A549 (cell line): ENCODE results near the gene TRIM8. TPM values are rescaled to one million over a fixed set of nuclear protein-coding genes. Genes with fewer than 3 reads are reported as not detected.

Experiments used
- ATAC-seq, 2 experiments: fragments of 200-7000 bp in 1 of 2; fragments of >200 bp in 1 of 2; cut with Nextera tagmentation in 1 of 2; cut with Tn5 transposase in 1 of 2; 3 replicates each; pipeline versions ENCODE4 v1.8.0 to v1.9.1; 2018 to 2020; ENCODE audit warnings: mild to moderate bottlenecking in 1 of 2, moderate library complexity in 1 of 2
- CTCF ChIA-PET: fragments of 300-600 bp; sonication (Branson Sonifier 250); formaldehyde crosslinking; extraction: SDS; loops from one replicate; lab custom pipeline; 2021; ENCODE audit warnings: antibody characterized with exemption, inconsistent platforms; lab: Yijun Ruan, JAX
- POLR2A ChIA-PET: fragments of 350-600 bp; formaldehyde crosslinking; extraction: SDS; loops from one replicate; lab custom pipeline; 2021; ENCODE audit warnings: antibody characterized with exemption, inconsistent platforms; lab: Yijun Ruan, JAX
- DNase-seq, 2 experiments: peaks; one replicate each; pipeline versions ENCODE4 v3.0.0 to v3.0.0-alpha.2; 2011 to 2016; ENCODE audit warnings: low read depth in 1 of 2, low spot score in 1 of 2
- FAIRE-seq: peaks from 2 replicates; lab custom pipeline; 2011; peaks lifted over from hg19 to GRCh38; lab: Jason Lieb, UNC
- H3K27ac ChIP-seq, 2 experiments: fragments of >200 bp; sonication (Bioruptor Twin); formaldehyde crosslinking; 3 replicates each; pipeline ENCODE4 v1.5.1; 2016 to 2017
- H3K4me1 ChIP-seq: fragments of >200 bp; sonication (Bioruptor Twin); formaldehyde crosslinking; 3 replicates; pipeline ENCODE4 v1.6.1; 2016
- H3K4me2 ChIP-seq: fragments of >200 bp; sonication (Bioruptor Twin); formaldehyde crosslinking; 3 replicates; pipeline ENCODE4 v1.6.1; 2016
- H3K4me3 ChIP-seq: fragments of >200 bp; sonication (Bioruptor Twin); formaldehyde crosslinking; 3 replicates; pipeline ENCODE4 v1.5.1; 2016
- H3K9me3 ChIP-seq: fragments of >200 bp; sonication (Bioruptor Twin); formaldehyde crosslinking; 3 replicates; pipeline ENCODE4 v1.6.1; 2016
- CBX8 ChIP-seq: fragments of 200-600 bp; sonication (generic); IDR thresholded peaks from 2 replicates; pipeline ENCODE4 v1.6.1; 2016
- CEBPB ChIP-seq, 2 experiments: fragments of >200 bp in 1 of 2; sonication (Bioruptor Twin) in 1 of 2; formaldehyde crosslinking in 1 of 2; IDR thresholded peaks; 2 replicates each; pipeline ENCODE4 v1.6.1; 2012 to 2016
- GATA3 ChIP-seq: IDR thresholded peaks from 2 replicates; pipeline ENCODE4 v1.6.1; 2012; ENCODE audit warnings: borderline replicate concordance
- HDAC2 ChIP-seq: fragments of 200-600 bp; sonication (generic); IDR thresholded peaks from 2 replicates; pipeline ENCODE4 v1.6.1; 2016
- KDM1A ChIP-seq: fragments of 200-600 bp; sonication (generic); IDR thresholded peaks from 2 replicates; pipeline ENCODE4 v1.6.1; 2016; ENCODE audit warnings: low read depth, mild to moderate bottlenecking
- KDM5A ChIP-seq: fragments of 200-600 bp; sonication (generic); IDR thresholded peaks from 2 replicates; pipeline ENCODE4 v1.6.1; 2016; ENCODE audit warnings: antibody characterized with exemption, mild to moderate bottlenecking
- MYC ChIP-seq: IDR thresholded peaks from 2 replicates; pipeline ENCODE4 v1.6.1; 2012; ENCODE audit warnings: mild to moderate bottlenecking, inconsistent platforms, low read length, improper control_type of control experiment, borderline replicate concordance
- SMC3 ChIP-seq: fragments of >200 bp; sonication (Bioruptor Twin); formaldehyde crosslinking; IDR thresholded peaks from 3 replicates; pipeline ENCODE4 v1.6.1; 2018; ENCODE audit warnings: inconsistent platforms
- TFCP2L1 ChIP-seq: fragments of 250-450 bp; sonication (Bioruptor Pico); IDR thresholded peaks from 2 replicates; pipeline ENCODE4 v1.5.0; 2021; ENCODE audit warnings: mild to moderate bottlenecking
- ZC3H11A ChIP-seq: fragments of 450-650 bp; IDR thresholded peaks from 2 replicates; pipeline ENCODE4 v1.6.1; 2014; ENCODE audit warnings: antibody characterized with exemption, mild to moderate bottlenecking
- ZFP36 ChIP-seq: fragments of 450-650 bp; IDR thresholded peaks from 2 replicates; pipeline ENCODE4 v1.6.1; 2014; ENCODE audit warnings: borderline replicate concordance; ENCODE audit not compliant: partially characterized antibody
- ZSCAN20 ChIP-seq: fragments of 250-450 bp; sonication (Bioruptor Pico); IDR thresholded peaks from 2 replicates; pipeline ENCODE4 v1.8.0; 2022; ENCODE audit warnings: mild to moderate bottlenecking, moderate library complexity
- WGBS: methylation state at CpG from one replicate; pipeline ENCODE4 v1.1.6; 2017; ENCODE audit errors: missing lambda C conversion rate; 5-methylcytosine and 5-hydroxymethylcytosine counted together
- polyA plus RNA-seq, 4 experiments: library from polyadenylated mRNA; depleted of rRNA in 3 of 4; stranded (reverse); fragments of >200 nt; fragmentation: RNase III in 1 of 4; extraction: RNeasy Plus Mini Kit Qiagen cat#74134 plus additional on column Dnase treatment in 1 of 4; gene quantifications; 2 replicates in 3 of 4; 3 replicates in 1 of 4; pipeline ENCODE4 v1.2.3, GENCODE V29; 2011 to 2017
- TF ChIP-seq, protein P1 (sequence below): fragments of >200 bp; sonication (Bioruptor Twin); formaldehyde crosslinking; IDR thresholded peaks from 3 replicates; pipeline ENCODE4 v1.5.1; 2016
- TF ChIP-seq, protein P2 (sequence below): IDR thresholded peaks from 2 replicates; pipeline ENCODE4 v1.6.1; 2012
- TF ChIP-seq, protein P3 (sequence below): fragments of >200 bp; sonication (Bioruptor Twin); formaldehyde crosslinking; IDR thresholded peaks from 2 replicates; pipeline ENCODE4 v1.6.1; 2016
- TF ChIP-seq, protein P4 (sequence below): IDR thresholded peaks from 2 replicates; pipeline ENCODE4 v1.6.1; 2012; ENCODE audit warnings: low read depth, borderline replicate concordance
- TF ChIP-seq, protein P5 (sequence below): fragments of 200-600 bp; sonication (generic); IDR thresholded peaks from 2 replicates; pipeline ENCODE4 v1.6.1; 2016; ENCODE audit warnings: antibody characterized with exemption, mild to moderate bottlenecking, moderate library complexity
- TF ChIP-seq, protein P6 (sequence below): fragments of 150-350 bp; IDR thresholded peaks from 2 replicates; pipeline ENCODE4 v1.6.1; 2014; ENCODE audit warnings: low read depth, mild to moderate bottlenecking, low read length
- TF ChIP-seq, protein P7 (sequence below): IDR thresholded peaks from 2 replicates; pipeline ENCODE4 v1.6.1; 2012

TRIM8 gene
- polyA plus RNA-seq, 2 of the 4 experiments (the other 2 are of a cell fraction): 22.8 to 32.5 TPM

DNA sequence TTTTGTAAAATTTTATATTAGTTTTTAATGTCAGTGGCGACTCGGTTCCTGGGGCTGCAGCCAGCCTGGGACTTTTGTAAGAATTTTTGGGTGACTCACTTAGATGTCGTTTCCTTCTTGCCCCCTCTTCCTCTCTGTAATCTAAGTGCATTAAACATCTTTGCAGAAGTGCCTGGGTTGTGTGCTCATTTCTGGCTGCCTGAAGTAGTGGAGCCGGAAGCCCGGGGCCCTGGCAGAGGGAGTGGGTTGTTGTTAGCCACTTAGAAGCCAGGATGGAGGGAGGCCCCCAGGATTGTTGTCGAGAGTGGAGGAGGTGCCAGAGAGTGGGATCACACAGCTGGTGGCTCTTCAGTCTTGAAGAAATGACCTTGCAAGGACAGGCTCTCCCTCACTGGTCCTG lies 11.0 kb upstream of the TRIM8 start (continued):
- TF ChIP-seq, protein P1, sequence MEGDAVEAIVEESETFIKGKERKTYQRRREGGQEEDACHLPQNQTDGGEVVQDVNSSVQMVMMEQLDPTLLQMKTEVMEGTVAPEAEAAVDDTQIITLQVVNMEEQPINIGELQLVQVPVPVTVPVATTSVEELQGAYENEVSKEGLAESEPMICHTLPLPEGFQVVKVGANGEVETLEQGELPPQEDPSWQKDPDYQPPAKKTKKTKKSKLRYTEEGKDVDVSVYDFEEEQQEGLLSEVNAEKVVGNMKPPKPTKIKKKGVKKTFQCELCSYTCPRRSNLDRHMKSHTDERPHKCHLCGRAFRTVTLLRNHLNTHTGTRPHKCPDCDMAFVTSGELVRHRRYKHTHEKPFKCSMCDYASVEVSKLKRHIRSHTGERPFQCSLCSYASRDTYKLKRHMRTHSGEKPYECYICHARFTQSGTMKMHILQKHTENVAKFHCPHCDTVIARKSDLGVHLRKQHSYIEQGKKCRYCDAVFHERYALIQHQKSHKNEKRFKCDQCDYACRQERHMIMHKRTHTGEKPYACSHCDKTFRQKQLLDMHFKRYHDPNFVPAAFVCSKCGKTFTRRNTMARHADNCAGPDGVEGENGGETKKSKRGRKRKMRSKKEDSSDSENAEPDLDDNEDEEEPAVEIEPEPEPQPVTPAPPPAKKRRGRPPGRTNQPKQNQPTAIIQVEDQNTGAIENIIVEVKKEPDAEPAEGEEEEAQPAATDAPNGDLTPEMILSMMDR: no peak
- TF ChIP-seq, protein P2, sequence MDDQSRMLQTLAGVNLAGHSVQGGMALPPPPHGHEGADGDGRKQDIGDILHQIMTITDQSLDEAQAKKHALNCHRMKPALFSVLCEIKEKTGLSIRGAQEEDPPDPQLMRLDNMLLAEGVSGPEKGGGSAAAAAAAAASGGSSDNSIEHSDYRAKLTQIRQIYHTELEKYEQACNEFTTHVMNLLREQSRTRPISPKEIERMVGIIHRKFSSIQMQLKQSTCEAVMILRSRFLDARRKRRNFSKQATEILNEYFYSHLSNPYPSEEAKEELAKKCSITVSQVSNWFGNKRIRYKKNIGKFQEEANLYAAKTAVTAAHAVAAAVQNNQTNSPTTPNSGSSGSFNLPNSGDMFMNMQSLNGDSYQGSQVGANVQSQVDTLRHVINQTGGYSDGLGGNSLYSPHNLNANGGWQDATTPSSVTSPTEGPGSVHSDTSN: no peak
- TF ChIP-seq, protein P3, sequence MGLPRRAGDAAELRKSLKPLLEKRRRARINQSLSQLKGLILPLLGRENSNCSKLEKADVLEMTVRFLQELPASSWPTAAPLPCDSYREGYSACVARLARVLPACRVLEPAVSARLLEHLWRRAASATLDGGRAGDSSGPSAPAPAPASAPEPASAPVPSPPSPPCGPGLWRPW: no peak
- TF ChIP-seq CBX8 (no peak), MYC (no peak)

DNA sequence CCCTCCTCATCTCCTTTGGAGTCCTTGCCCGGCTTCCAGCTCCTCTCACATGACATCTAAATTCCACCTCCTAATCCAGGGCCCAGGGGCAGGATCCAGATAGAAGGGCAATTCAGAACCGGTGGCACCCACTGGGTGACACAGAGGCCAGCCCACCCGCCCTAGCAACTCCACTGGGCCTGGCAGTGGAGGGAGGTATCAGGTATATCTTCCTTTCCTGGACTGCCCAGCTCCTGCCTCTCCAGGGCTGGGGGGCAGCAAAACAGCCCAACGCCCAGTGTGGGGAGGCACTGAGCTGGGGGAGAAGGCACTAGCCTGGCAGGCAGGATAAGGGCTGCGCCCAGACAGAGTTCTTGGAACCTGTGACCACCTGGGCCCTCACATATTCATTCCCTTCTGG lies 10.4 kb upstream of the TRIM8 start:
- no peak for DNase-seq
- ChIA-PET CTCF (interaction anchor here (0.6 kb wide), 1 partner anchor 11 kb away, joined by 3 read pairs; no protein-coding TSS in a partner anchor), POLR2A (no interaction called here)
- H3K4me3 ChIP-seq: no peak overlapping the region
- TF ChIP-seq, protein P4, sequence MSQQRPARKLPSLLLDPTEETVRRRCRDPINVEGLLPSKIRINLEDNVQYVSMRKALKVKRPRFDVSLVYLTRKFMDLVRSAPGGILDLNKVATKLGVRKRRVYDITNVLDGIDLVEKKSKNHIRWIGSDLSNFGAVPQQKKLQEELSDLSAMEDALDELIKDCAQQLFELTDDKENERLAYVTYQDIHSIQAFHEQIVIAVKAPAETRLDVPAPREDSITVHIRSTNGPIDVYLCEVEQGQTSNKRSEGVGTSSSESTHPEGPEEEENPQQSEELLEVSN: no peak
- TF ChIP-seq KDM1A (no peak), ZSCAN20 (CRISPR knock-in tag) (no peak), TFCP2L1 (CRISPR knock-in tag) (no peak), SMC3 (no peak), ZC3H11A (no peak), ZFP36 (no peak), CEBPB (IDR thresholded peaks at IDR 0.05) (no peak), GATA3 (no peak), KDM5A (no peak), HDAC2 (no peak)
- TF ChIP-seq, protein P5, sequence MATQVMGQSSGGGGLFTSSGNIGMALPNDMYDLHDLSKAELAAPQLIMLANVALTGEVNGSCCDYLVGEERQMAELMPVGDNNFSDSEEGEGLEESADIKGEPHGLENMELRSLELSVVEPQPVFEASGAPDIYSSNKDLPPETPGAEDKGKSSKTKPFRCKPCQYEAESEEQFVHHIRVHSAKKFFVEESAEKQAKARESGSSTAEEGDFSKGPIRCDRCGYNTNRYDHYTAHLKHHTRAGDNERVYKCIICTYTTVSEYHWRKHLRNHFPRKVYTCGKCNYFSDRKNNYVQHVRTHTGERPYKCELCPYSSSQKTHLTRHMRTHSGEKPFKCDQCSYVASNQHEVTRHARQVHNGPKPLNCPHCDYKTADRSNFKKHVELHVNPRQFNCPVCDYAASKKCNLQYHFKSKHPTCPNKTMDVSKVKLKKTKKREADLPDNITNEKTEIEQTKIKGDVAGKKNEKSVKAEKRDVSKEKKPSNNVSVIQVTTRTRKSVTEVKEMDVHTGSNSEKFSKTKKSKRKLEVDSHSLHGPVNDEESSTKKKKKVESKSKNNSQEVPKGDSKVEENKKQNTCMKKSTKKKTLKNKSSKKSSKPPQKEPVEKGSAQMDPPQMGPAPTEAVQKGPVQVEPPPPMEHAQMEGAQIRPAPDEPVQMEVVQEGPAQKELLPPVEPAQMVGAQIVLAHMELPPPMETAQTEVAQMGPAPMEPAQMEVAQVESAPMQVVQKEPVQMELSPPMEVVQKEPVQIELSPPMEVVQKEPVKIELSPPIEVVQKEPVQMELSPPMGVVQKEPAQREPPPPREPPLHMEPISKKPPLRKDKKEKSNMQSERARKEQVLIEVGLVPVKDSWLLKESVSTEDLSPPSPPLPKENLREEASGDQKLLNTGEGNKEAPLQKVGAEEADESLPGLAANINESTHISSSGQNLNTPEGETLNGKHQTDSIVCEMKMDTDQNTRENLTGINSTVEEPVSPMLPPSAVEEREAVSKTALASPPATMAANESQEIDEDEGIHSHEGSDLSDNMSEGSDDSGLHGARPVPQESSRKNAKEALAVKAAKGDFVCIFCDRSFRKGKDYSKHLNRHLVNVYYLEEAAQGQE: no peak
- TF ChIP-seq, protein P6, sequence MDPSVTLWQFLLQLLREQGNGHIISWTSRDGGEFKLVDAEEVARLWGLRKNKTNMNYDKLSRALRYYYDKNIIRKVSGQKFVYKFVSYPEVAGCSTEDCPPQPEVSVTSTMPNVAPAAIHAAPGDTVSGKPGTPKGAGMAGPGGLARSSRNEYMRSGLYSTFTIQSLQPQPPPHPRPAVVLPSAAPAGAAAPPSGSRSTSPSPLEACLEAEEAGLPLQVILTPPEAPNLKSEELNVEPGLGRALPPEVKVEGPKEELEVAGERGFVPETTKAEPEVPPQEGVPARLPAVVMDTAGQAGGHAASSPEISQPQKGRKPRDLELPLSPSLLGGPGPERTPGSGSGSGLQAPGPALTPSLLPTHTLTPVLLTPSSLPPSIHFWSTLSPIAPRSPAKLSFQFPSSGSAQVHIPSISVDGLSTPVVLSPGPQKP: no peak
- TF ChIP-seq, protein P7, sequence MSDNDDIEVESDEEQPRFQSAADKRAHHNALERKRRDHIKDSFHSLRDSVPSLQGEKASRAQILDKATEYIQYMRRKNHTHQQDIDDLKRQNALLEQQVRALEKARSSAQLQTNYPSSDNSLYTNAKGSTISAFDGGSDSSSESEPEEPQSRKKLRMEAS: no peak
- TF ChIP-seq, protein P3: no peak
- TF ChIP-seq, protein P1: no peak
- no peak for FAIRE-seq
- no peaks in the 10 kb centered on the region for H3K9me3 ChIP-seq
- H3K27ac ChIP-seq: peak overlapping the region in 1 of 2 experiments; percentile 6; a peak in 1 of 6 replicates
- WGBS: 89% methylated on average over 5 of the region's 5 CpGs
- H3K4me2 ChIP-seq: no peak overlapping the region
- ATAC-seq: no peak
- peaks cover 17% of the 10 kb centered on the region for H3K4me1 ChIP-seq
